Chondrocyte (in vitro differentiated cells): Measurements from ENCODE around the gene TIRAP. TPM values are rescaled to one million over a fixed set of nuclear protein-coding genes. Genes with fewer than 3 reads are reported as not detected.

ENCODE experiments used
- DNase-seq: peaks from one replicate; pipeline ENCODE4 v3.0.0; 2021; ENCODE audit warnings: mixed read lengths, low spot score
- H3K27ac Mint-ChIP-seq: one replicate; pipeline ENCODE4 v1.8.0; 2021; ENCODE audit warnings: mild to moderate bottlenecking, moderate library complexity, mixed read lengths; ENCODE audit not compliant: unreplicated experiment
- H3K27me3 Mint-ChIP-seq: 2 replicates; pipeline ENCODE4 v1.8.0; 2021; ENCODE audit warnings: low read depth, mixed read lengths
- H3K36me3 Mint-ChIP-seq: 2 replicates; pipeline ENCODE4 v1.8.0; 2021; ENCODE audit warnings: low read depth, mixed read lengths
- H3K4me1 Mint-ChIP-seq: 2 replicates; pipeline ENCODE4 v1.8.0; 2021; ENCODE audit warnings: low read depth, mild to moderate bottlenecking, mixed read lengths
- H3K4me3 Mint-ChIP-seq: one replicate; pipeline ENCODE4 v1.8.0; 2021; ENCODE audit warnings: mild to moderate bottlenecking, moderate library complexity, mixed read lengths; ENCODE audit not compliant: unreplicated experiment
- H3K9me3 Mint-ChIP-seq: 2 replicates; pipeline ENCODE4 v1.8.0; 2021; ENCODE audit warnings: low read depth, mixed read lengths
- CTCF ChIP-seq: fragments of 200-600 bp; sonication (generic); IDR thresholded peaks from 2 replicates; pipeline ENCODE4 v1.5.0; 2021; ENCODE audit warnings: antibody characterized with exemption, mild to moderate bottlenecking, moderate library complexity
- total RNA-seq: library from RNA; stranded (reverse); gene quantifications from 3 replicates; pipeline ENCODE4 v1.2.1, GENCODE V29; 2021

TIRAP gene
- total RNA-seq, 1 donor from 2014 or later, result 8.6 TPM

- peak; percentile 13 for TF ChIP-seq CTCF
- Mint-ChIP-seq H3K27me3 (no peaks in the 10 kb centered on the region), H3K4me1 (peaks cover 35% of the 10 kb centered on the region), H3K36me3 (peaks cover 36% of the 10 kb centered on the region), H3K9me3 (no peaks in the 10 kb centered on the region), H3K27ac (no peak overlapping the region), H3K4me3 (no peak overlapping the region)
- DNase-seq, result no peak
These were observed 17.1 kb upstream of the TIRAP start for GRCh38 chr11:126265811-126266210.

DNA sequence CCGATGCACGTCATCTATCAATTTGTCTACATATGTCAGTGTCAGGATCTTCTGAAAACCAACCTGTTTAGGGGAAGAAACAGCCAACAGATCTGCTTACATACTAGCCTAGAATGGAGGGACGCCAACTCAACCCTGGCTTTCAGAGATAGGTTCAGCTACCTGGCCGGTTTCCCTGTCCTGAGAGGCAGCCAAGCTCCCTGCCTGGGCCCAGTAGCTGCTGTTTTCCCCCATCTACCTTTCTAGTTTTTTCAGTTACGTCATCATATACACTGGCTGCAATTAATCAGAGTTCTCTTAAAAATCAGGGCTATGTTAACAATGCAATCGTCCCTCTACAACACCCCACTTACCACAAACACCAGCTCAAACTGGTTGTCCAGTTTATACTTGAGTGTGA is 15.2 kb upstream of the TIRAP start:
- peak overlapping the region; percentile 97 for H3K27ac Mint-ChIP-seq
- H3K4me3 Mint-ChIP-seq, result peak overlapping the region; percentile 96
- no peak for TF ChIP-seq CTCF
- no peak for DNase-seq
- no peaks in the 10 kb centered on the region for H3K9me3 Mint-ChIP-seq
- peaks cover 37% of the 10 kb centered on the region for H3K4me1 Mint-ChIP-seq
- H3K27me3 Mint-ChIP-seq, result no peaks in the 10 kb centered on the region
- peaks cover 36% of the 10 kb centered on the region for H3K36me3 Mint-ChIP-seq

DNA sequence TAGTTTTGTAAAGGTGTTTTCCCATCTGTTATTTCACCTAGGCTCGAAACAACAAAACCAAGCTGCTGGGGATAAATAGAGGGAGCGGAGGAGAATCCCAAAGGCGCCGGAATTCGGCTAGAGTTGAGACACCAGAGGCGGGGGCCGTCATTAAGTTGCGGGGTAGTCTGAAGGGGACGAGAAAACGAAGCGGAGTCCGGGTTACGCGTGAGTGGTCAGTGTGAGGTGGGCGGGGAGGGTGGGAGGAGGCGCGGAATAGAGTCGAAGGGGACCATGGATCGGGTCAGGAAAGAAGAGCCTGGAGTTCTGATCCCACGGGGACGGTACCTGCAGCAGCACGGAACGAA is 14.6 kb upstream of the TIRAP start:
- H3K9me3 Mint-ChIP-seq, result no peaks in the 10 kb centered on the region
- no peak for DNase-seq
- no peak for TF ChIP-seq CTCF
- H3K27me3 Mint-ChIP-seq, result no peaks in the 10 kb centered on the region
- peaks cover 37% of the 10 kb centered on the region for H3K4me1 Mint-ChIP-seq
- H3K36me3 Mint-ChIP-seq, result peaks cover 30% of the 10 kb centered on the region
- peak overlapping the region; percentile 96 for H3K4me3 Mint-ChIP-seq
- H3K27ac Mint-ChIP-seq, result peak overlapping the region; percentile 97

- H3K4me1 Mint-ChIP-seq, result peaks cover 37% of the 10 kb centered on the region
- H3K4me3 Mint-ChIP-seq, result peak within 1 kb of the TSS; percentile 96
- no peaks in the 10 kb centered on the region for H3K27me3 Mint-ChIP-seq
- peak; percentile 100 for DNase-seq
- H3K9me3 Mint-ChIP-seq, result no peaks in the 10 kb centered on the region
- no peak for TF ChIP-seq CTCF
- H3K36me3 Mint-ChIP-seq, result peaks cover 26% of the 10 kb centered on the region
- H3K27ac Mint-ChIP-seq, result peak within 1 kb of the TSS; percentile 97
These were observed 13.9 kb upstream of the TIRAP start, which contains the start of the genes FOXRED1 and SRPRA for GRCh38 chr11:126268708-126269579. Gene FOXRED1, plus strand, starts transcription at chr11:126269154. Its CDS starts 53 bp downstream, at chr11:126269207. Gene SRPRA, minus strand, starts transcription at chr11:126268895. Its CDS starts 91 bp downstream, at chr11:126268804.

DNA sequence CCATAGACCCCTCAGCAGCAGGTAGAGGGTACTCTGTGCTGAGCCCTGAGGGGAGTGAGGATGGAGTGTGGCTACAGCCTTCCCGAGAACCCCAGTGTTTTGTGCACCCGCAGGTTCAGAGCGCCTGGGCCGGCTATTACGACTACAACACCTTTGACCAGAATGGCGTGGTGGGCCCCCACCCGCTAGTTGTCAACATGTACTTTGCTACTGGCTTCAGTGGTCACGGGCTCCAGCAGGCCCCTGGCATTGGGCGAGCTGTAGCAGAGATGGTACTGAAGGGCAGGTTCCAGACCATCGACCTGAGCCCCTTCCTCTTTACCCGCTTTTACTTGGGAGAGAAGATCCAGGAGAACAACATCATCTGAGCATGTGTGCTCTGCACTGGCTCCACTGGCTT is 5.6 kb upstream of the TIRAP start:
- peaks cover 10% of the 10 kb centered on the region for H3K4me1 Mint-ChIP-seq
- no peaks in the 10 kb centered on the region for H3K27me3 Mint-ChIP-seq
- no peak for DNase-seq
- no peak for TF ChIP-seq CTCF
- peaks cover 16% of the 10 kb centered on the region for H3K36me3 Mint-ChIP-seq
- no peak overlapping the region for H3K27ac Mint-ChIP-seq
- no peaks in the 10 kb centered on the region for H3K9me3 Mint-ChIP-seq
- H3K4me3 Mint-ChIP-seq, result no peak overlapping the region
